Left ventricle myocardium inferior (tissue), 1 donor: ENCODE results near the gene F2. TPM values are rescaled to one million over a fixed set of nuclear protein-coding genes. Genes with fewer than 3 reads are reported as not detected.

Experiments used
- DNase-seq: peaks from one replicate; pipeline ENCODE4 v3.0.0-alpha.2; 2020
- H3K27ac ChIP-seq: fragments of 200-600 bp; replicated peaks from 2 replicates; pipeline ENCODE4 v1.8.0; 2021
- H3K27me3 ChIP-seq: fragments of 200-600 bp; 2 replicates; pipeline ENCODE4 v1.8.0; 2021; ENCODE audit warnings: low read depth
- H3K36me3 ChIP-seq: fragments of 200-600 bp; 2 replicates; pipeline ENCODE4 v1.8.0; 2021
- H3K4me1 ChIP-seq: fragments of 200-600 bp; 2 replicates; pipeline ENCODE4 v1.8.0; 2021
- H3K4me3 ChIP-seq: fragments of 200-600 bp; 2 replicates; pipeline ENCODE4 v1.8.0; 2021; ENCODE audit warnings: mild to moderate bottlenecking, moderate library complexity
- H3K9me3 ChIP-seq: fragments of 200-600 bp; replicated peaks from 2 replicates; pipeline ENCODE4 v1.8.0; 2021
- intact Hi-C: fragments of 100-400 bp; cut with micrococcal nuclease; formaldehyde crosslinking; loops from one replicate; pipeline ENCODE4 v1.11.0; 2022
- total RNA-seq: library from RNA; stranded (reverse); fragmentation: NEBNext Ultra II Directional; extraction: Animal tissue kit (Norgen Biotek cat#: 25700); gene quantifications from one replicate; pipeline ENCODE4 v1.2.1, GENCODE V29; 2021
- TF ChIP-seq, protein P1 (sequence below): fragments of 200-600 bp; IDR thresholded peaks from 2 replicates; pipeline ENCODE4 v1.8.0; 2021; ENCODE audit warnings: antibody characterized with exemption, mild to moderate bottlenecking, borderline replicate concordance
- donor health status: DM: no; HTN: yes; CAD: no; lungs with severe emphysema.

Gene F2
- total RNA-seq, 1 donor from 2014 or later, result not detected

DNA sequence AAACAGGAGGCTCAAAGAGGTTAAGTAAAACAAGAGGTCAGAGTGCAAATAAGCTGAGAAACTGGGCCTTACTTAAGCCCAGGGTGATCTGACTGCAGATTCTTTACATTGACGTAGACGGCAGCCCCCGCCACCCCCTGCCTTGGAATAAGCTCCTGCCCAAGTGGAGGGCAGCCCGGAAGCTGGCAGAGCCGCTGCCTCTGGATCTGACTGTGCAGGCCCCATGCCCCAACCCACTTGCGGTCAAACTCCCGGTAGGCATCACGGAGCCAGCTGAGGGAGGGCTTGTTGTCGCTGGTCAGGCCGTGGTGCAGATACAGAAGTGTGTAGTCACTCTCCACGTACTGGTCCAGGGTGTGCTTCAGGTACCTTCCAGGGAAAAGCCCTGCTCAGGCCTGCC is 37.2 kb upstream of the F2 start:
- intact Hi-C loops, result no loop called here
- Histone ChIP-seq H3K9me3 (no peaks in the 10 kb centered on the region), H3K27me3 (no peaks in the 10 kb centered on the region), H3K36me3 (peaks cover 83% of the 10 kb centered on the region), H3K4me3 (no peak overlapping the region), H3K4me1 (peaks cover 54% of the 10 kb centered on the region), H3K27ac (peak overlapping the region; percentile 91)
- no peak for DNase-seq
- TF ChIP-seq, protein P1, sequence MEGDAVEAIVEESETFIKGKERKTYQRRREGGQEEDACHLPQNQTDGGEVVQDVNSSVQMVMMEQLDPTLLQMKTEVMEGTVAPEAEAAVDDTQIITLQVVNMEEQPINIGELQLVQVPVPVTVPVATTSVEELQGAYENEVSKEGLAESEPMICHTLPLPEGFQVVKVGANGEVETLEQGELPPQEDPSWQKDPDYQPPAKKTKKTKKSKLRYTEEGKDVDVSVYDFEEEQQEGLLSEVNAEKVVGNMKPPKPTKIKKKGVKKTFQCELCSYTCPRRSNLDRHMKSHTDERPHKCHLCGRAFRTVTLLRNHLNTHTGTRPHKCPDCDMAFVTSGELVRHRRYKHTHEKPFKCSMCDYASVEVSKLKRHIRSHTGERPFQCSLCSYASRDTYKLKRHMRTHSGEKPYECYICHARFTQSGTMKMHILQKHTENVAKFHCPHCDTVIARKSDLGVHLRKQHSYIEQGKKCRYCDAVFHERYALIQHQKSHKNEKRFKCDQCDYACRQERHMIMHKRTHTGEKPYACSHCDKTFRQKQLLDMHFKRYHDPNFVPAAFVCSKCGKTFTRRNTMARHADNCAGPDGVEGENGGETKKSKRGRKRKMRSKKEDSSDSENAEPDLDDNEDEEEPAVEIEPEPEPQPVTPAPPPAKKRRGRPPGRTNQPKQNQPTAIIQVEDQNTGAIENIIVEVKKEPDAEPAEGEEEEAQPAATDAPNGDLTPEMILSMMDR, result no peak

DNA sequence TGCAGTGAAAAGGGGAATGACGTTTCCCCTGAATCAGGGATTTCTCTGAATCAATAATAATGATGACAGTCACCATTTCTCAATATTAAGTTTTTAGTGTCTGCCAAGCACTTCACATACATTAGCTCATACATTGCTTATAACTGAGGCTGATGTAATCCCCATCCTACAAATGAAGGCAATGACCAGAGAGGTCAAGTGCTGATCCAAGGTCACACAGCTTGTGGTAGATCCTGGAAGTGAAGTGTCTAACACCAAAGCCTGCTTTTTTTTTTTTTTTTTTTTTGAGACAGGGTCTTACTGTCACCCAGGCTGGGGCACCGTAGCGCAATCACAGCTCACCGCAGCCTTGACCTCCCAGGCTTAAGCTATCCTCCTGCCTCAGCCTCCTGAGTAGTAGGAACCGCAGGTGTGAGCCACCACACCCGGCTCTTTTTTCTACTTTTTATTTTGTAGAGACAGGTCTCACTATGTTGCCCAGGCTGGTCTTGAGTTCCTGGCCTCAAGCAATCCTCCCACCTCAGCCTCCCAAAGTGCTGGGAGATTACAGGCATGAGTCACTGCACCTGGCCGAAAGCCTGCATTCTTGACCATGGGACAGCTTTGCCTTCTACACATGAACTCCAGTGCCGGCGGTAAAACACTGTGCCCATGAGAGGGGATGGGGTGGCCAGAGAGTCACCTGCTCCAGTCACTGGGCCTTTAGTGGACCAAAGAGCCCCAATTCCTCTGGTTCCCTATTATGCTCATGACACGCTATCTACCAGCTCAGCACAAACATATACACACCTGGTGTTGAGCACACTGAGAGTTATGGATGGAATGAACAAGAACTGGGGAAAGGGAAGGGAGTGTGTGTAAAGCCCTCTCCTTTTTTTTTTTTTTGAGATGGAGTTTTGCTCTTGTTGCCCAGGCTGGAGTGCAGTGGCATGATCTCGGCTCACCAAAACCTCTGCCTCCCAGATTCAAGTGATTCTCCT is 36.0 kb upstream of the F2 start:
- H3K27me3 ChIP-seq, result no peaks in the 10 kb centered on the region
- peak overlapping the region; percentile 91 for H3K27ac ChIP-seq
- H3K36me3 ChIP-seq, result peaks cover 85% of the 10 kb centered on the region
- no peak overlapping the region for H3K4me3 ChIP-seq
- no peak for DNase-seq
- no peaks in the 10 kb centered on the region for H3K9me3 ChIP-seq
- intact Hi-C loops, result no loop called here
- peaks cover 54% of the 10 kb centered on the region for H3K4me1 ChIP-seq
- TF ChIP-seq, protein P1, result no peak

DNA sequence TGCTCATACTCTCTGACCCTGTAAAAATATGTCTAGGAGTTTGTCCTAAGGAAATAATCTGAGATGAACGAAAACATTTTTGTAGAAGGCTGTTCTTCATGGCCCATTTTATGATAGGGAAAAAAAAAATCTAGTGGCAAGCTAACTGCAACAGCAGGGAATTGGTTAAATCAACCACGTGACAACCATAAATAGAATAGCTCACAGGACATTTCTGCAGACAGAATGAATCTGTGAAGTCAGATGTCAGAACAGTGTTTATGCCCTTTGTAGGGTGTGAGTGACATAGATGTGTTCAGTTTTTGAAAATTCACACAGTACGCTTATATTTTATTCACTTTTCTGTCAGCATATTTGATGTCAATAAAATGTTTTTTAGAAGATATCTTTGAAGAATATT is 34.6 kb upstream of the F2 start:
- no peaks in the 10 kb centered on the region for H3K27me3 ChIP-seq
- H3K4me1 ChIP-seq, result peaks cover 53% of the 10 kb centered on the region
- peaks cover 77% of the 10 kb centered on the region for H3K36me3 ChIP-seq
- peak overlapping the region; percentile 91 for H3K27ac ChIP-seq
- H3K4me3 ChIP-seq, result peak overlapping the region; percentile 22
- TF ChIP-seq, protein P1, result no peak
- intact Hi-C loops, result no loop called here
- H3K9me3 ChIP-seq, result no peaks in the 10 kb centered on the region
- no peak for DNase-seq

DNA sequence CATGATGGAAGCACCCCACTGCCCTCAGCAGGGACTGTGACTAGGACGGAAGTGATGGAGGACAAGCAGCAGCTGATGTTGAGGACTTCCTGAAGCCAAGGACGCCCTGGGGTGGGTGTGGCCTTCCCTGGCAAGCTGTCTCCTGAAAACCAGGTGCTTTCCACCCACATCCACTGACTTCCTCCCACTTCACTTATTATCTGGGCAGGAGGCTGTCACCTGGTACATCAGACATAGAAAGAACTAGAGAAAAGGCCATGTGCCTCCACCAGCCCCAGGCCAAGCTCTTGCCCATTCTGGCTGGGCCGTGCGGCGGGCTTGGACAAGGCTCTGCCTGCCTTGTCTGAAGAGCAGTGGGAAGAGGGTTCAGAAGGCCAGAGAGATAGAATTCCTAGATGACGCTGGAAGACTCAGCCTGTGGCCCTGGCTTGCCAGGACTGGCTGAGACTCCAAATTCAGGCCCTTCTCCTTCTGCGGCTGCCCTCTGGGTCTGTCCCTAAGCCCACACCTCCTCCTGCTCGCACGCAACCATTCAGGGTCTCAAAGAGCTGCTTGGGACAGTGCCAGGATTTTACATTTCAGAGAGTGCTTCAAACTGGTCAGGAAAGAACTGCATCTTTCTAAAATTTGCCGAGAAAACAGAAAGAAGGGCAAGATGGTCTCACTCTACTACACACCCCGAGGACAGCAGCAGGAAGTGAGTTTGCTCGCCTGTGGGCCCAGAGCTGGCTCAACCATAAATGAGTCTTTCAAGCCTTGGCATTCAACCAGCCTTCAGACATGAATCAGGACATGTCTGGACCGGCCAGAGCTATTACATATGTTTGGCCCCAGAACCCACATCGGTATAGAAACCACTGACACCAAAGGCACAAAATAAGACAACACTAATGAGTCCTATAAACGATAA is 31.9 kb upstream of the F2 start:
- intact Hi-C loops, result no loop called here
- H3K27me3 ChIP-seq, result no peaks in the 10 kb centered on the region
- no peak overlapping the region for H3K4me3 ChIP-seq
- no peak for DNase-seq
- H3K36me3 ChIP-seq, result peaks cover 77% of the 10 kb centered on the region
- TF ChIP-seq, protein P1, result no peak
- no peaks in the 10 kb centered on the region for H3K9me3 ChIP-seq
- H3K4me1 ChIP-seq, result peaks cover 53% of the 10 kb centered on the region
- H3K27ac ChIP-seq, result peak overlapping the region; percentile 91

DNA sequence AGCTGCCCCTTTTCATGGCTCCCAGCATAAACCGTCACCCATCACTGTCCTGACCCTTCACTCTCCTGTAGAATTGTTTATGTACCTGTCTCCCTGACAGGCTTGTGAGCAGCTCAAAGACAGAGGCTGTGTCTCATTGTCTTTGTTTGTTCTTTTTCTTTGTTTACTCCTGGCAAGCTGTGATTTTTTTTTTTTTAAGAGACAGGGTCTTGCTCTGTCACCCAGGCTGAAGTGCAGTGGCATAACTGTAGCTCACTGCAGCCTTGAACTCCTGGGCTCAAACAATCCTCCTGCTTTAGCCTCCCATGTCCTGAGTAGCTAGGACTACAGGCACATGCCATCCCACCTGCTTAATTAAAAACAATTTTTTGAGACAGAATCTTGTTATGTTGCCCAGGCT is 28.3 kb upstream of the F2 start:
- no peak for DNase-seq
- H3K36me3 ChIP-seq, result peaks cover 86% of the 10 kb centered on the region
- H3K27ac ChIP-seq, result no peak overlapping the region
- intact Hi-C loops, result no loop called here
- no peaks in the 10 kb centered on the region for H3K27me3 ChIP-seq
- TF ChIP-seq, protein P1, result no peak
- no peaks in the 10 kb centered on the region for H3K9me3 ChIP-seq
- H3K4me3 ChIP-seq, result no peak overlapping the region
- peaks cover 52% of the 10 kb centered on the region for H3K4me1 ChIP-seq
